Ishikawa (cell line): Measurements from ENCODE around the gene UGT8.

ENCODE experiments used
- CREB1 ChIP-seq: IDR thresholded peaks from 2 replicates; pipeline ENCODE4 v1.6.1; 2012; ENCODE audit warnings: low read depth
- EP300 ChIP-seq: IDR thresholded peaks from 2 replicates; pipeline ENCODE4 v1.6.1; 2012; ENCODE audit warnings: borderline replicate concordance
- TF ChIP-seq, protein P1 (sequence below): IDR thresholded peaks from 2 replicates; pipeline ENCODE4 v1.6.1; 2012

DNA sequence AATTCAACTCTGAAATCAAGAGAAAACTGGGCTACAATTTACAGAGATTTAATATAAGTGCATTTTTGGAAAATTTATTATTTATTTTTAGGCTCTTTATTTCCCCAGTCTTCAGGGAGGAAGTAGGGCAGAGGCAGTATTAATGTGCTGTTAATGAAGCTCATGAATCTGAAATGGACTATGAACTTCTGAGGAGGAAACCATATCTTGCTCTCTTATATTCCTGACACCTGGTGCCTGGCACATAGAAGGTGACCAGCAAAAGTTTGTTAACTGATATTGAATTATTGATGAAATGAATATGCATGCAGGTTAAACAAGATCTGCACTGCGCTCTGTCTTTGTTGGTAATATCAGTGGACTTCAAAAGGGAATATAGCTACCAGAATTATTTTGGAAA is 55.1 kb downstream of the UGT8 start:
- TF ChIP-seq, protein P1, sequence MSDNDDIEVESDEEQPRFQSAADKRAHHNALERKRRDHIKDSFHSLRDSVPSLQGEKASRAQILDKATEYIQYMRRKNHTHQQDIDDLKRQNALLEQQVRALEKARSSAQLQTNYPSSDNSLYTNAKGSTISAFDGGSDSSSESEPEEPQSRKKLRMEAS = no peak
- no peak for TF ChIP-seq EP300
- no peak for TF ChIP-seq CREB1
